ENCODE measurements around the gene EPN1. TPM values are rescaled to one million over a fixed set of nuclear protein-coding genes. Genes with fewer than 3 reads are reported as not detected.

EPN1 gene
- total RNA-seq, 4 donors from 2014 or later, result 58.7 to 214 (median 190) TPM

- no peaks in the 10 kb centered on the region for H3K9me3 ChIP-seq
- peak overlapping the region in 2 of 4 donors; percentile 2 to 95 for H3K27ac ChIP-seq
- in situ Hi-C loops (cut with MboI; ENCODE audit: low sequenced_read_pairs in 4 of 4), result no loop called here
- DNase-seq, result peak; percentile 18 to 39
- intact Hi-C loops (cut with DNase I; ENCODE audit: low total_unique reads), result no loop called here
- H3K4me1 ChIP-seq, result peaks cover 31 to 38% of the 10 kb centered on the region in 2 donors
- H3K4me3 ChIP-seq, result no peak overlapping the region
- no peaks in the 10 kb centered on the region for H3K27me3 ChIP-seq
- H3K36me3 ChIP-seq, result peaks cover 0 to 30% of the 10 kb centered on the region in 2 donors
- TF ChIP-seq CTCF (IDR thresholded peaks at IDR 0.05 in 4 of 5, conservative IDR thresholded peaks at IDR 0.05 in 1 of 5) (no peak), POLR2A (IDR thresholded peaks at IDR 0.05) (no peak)
- no peak for ATAC-seq
These were observed 3.2 kb downstream of the EPN1 start for GRCh38 chr19:55678121-55678671.

GRCh38 chr19:55679343-55680257 is 4.6 kb downstream of the EPN1 start:
- H3K9me3 ChIP-seq, result no peaks in the 10 kb centered on the region
- in situ Hi-C loops (cut with MboI; ENCODE audit: low sequenced_read_pairs in 4 of 4), result no loop called here
- H3K4me1 ChIP-seq, result peaks cover 28 to 33% of the 10 kb centered on the region in 2 donors
- H3K4me3 ChIP-seq, result no peak overlapping the region
- peaks cover 0 to 26% of the 10 kb centered on the region in 2 donors for H3K36me3 ChIP-seq
- DNase-seq (no peak), ATAC-seq (no peak)
- TF ChIP-seq POLR2A (IDR thresholded peaks at IDR 0.05) (no peak), CTCF (IDR thresholded peaks at IDR 0.05 in 4 of 5, conservative IDR thresholded peaks at IDR 0.05 in 1 of 5) (no peak)
- no peak overlapping the region for H3K27ac ChIP-seq
- intact Hi-C loops (cut with DNase I; ENCODE audit: low total_unique reads), result no loop called here
- H3K27me3 ChIP-seq, result no peaks in the 10 kb centered on the region

GRCh38 chr19:55680339-55681130 is 5.5 kb downstream of the EPN1 start:
- intact Hi-C loops (cut with DNase I; ENCODE audit: low total_unique reads), result no loop called here
- in situ Hi-C loops (cut with MboI; ENCODE audit: low sequenced_read_pairs in 4 of 4), result no loop called here
- Histone ChIP-seq H3K27ac (no peak overlapping the region), H3K27me3 (no peaks in the 10 kb centered on the region), H3K4me3 (no peak overlapping the region), H3K4me1 (peaks cover 27 to 30% of the 10 kb centered on the region in 2 donors), H3K9me3 (no peaks in the 10 kb centered on the region), H3K36me3 (peaks cover 0 to 34% of the 10 kb centered on the region in 2 donors)
- ATAC-seq, result no peak
- TF ChIP-seq CTCF (IDR thresholded peaks at IDR 0.05 in 4 of 5, conservative IDR thresholded peaks at IDR 0.05 in 1 of 5) (no peak), POLR2A (IDR thresholded peaks at IDR 0.05) (no peak)
- DNase-seq, result no peak

- ATAC-seq, result no peak
- TF ChIP-seq POLR2A (IDR thresholded peaks at IDR 0.05) (no peak), CTCF (IDR thresholded peaks at IDR 0.05 in 4 of 5, conservative IDR thresholded peaks at IDR 0.05 in 1 of 5) (no peak)
- peaks cover 19 to 23% of the 10 kb centered on the region in 2 donors for H3K4me1 ChIP-seq
- peaks cover 0 to 42% of the 10 kb centered on the region in 2 donors for H3K36me3 ChIP-seq
- H3K27me3 ChIP-seq, result no peaks in the 10 kb centered on the region
- DNase-seq, result no peak
- no peaks in the 10 kb centered on the region for H3K9me3 ChIP-seq
- intact Hi-C loops (cut with DNase I; ENCODE audit: low total_unique reads) (no loop called here), in situ Hi-C loops (cut with MboI; ENCODE audit: low sequenced_read_pairs in 4 of 4) (no loop called here)
- H3K27ac ChIP-seq, result no peak overlapping the region
- no peak overlapping the region for H3K4me3 ChIP-seq
These were observed 6.4 kb downstream of the EPN1 start for GRCh38 chr19:55681131-55682092.

Data from gastrocnemius medialis (tissue), 4 donors.